Measurements from ENCODE around the gene TECPR2. TPM values are rescaled to one million over a fixed set of nuclear protein-coding genes. Genes with fewer than 3 reads are reported as not detected.

Gene TECPR2
- total RNA-seq, 3 donors from 2014 or later (not counting 1 experiment from before 2014, with no cell fraction given) = 10.8 to 18.6 (median 15.3) TPM

GRCh38 chr14:102318781-102319276, 43.9 kb upstream of the TECPR2 start:
- no peak for TF ChIP-seq CTCF (IDR thresholded peaks at IDR 0.05)
- no peaks in the 10 kb centered on the region for H3K9me3 ChIP-seq (ENCODE audit: control insufficient read depth, insufficient read depth, low read length)
- Mint-ChIP-seq H3K27me3 (ENCODE audit: low read depth in 2 of 2) (no peaks in the 10 kb centered on the region), H3K4me1 (peaks cover 54 to 61% of the 10 kb centered on the region in 2 donors), H3K4me3 (peak overlapping the region; percentile 97), H3K9me3 (no peaks in the 10 kb centered on the region), H3K36me3 (no peaks in the 10 kb centered on the region), H3K27ac (peak overlapping the region; percentile 98 to 99)
- intact Hi-C loops (cut with micrococcal nuclease) = loop anchor here (1.0 to 5.0 kb wide), 4 partner anchors 43 to 372 kb away; partner anchors contain the start of genes CINP, DYNC1H1 and TECPR2
- H3K27ac ChIP-seq (ENCODE audit: low read length) = peak overlapping the region; percentile 99
- no peaks in the 10 kb centered on the region for H3K27me3 ChIP-seq (ENCODE audit: control insufficient read depth, insufficient read depth, low read length)
- no peak for DNase-seq
- peak overlapping the region; percentile 92 for H3K4me3 ChIP-seq (ENCODE audit: low read length)
- H3K4me1 ChIP-seq (ENCODE audit: control insufficient read depth, insufficient read depth, low read length) = peaks cover 49% of the 10 kb centered on the region
- ATAC-seq = no peak
- WGBS (ENCODE audit: insufficient coverage) = 90% methylated on average over 10 of the region's 15 CpGs
- no peaks in the 10 kb centered on the region for H3K36me3 ChIP-seq (ENCODE audit: control insufficient read depth, insufficient read depth, low read length)

GRCh38 chr14:102319351-102320032, 43.2 kb upstream of the TECPR2 start, which contains the start of gene ZNF839:
TSS of gene ZNF839 (plus strand) at chr14:102319746. CDS start at chr14:102319766, 20 bp downstream.
- H3K4me3 ChIP-seq (ENCODE audit: low read length) = peak within 1 kb of the TSS; percentile 92
- H3K4me1 Mint-ChIP-seq = peaks cover 47 to 54% of the 10 kb centered on the region in 2 donors
- ATAC-seq = peak; percentile 68 to 82 (median 75)
- H3K36me3 ChIP-seq (ENCODE audit: control insufficient read depth, insufficient read depth, low read length) = no peaks in the 10 kb centered on the region
- no peaks in the 10 kb centered on the region for H3K9me3 ChIP-seq (ENCODE audit: control insufficient read depth, insufficient read depth, low read length)
- TF ChIP-seq CTCF (IDR thresholded peaks at IDR 0.05) = no peak
- no peaks in the 10 kb centered on the region for H3K36me3 Mint-ChIP-seq
- peaks cover 44% of the 10 kb centered on the region for H3K4me1 ChIP-seq (ENCODE audit: control insufficient read depth, insufficient read depth, low read length)
- peak within 1 kb of the TSS; percentile 97 for H3K4me3 Mint-ChIP-seq
- H3K27ac ChIP-seq (ENCODE audit: low read length) = peak within 1 kb of the TSS; percentile 99
- H3K27me3 Mint-ChIP-seq (ENCODE audit: low read depth in 2 of 2) = no peaks in the 10 kb centered on the region
- intact Hi-C loops (cut with micrococcal nuclease) = loop anchor here (1.0 to 5.0 kb wide), 4 partner anchors 43 to 372 kb away; partner anchors contain the start of genes CINP, DYNC1H1 and TECPR2
- peak within 1 kb of the TSS; percentile 98 to 99 for H3K27ac Mint-ChIP-seq
- H3K27me3 ChIP-seq (ENCODE audit: control insufficient read depth, insufficient read depth, low read length) = no peaks in the 10 kb centered on the region
- WGBS (ENCODE audit: insufficient coverage) = under 1% methylated on average over 71 of the region's 71 CpGs
- no peaks in the 10 kb centered on the region for H3K9me3 Mint-ChIP-seq
- peak; percentile 89 to 95 for DNase-seq

GRCh38 chr14:102320033-102320660, 42.6 kb upstream of the TECPR2 start:
- peak overlapping the region; percentile 98 to 99 for H3K27ac Mint-ChIP-seq
- 5% methylated on average over 30 of the region's 30 CpGs for WGBS (ENCODE audit: insufficient coverage)
- Histone ChIP-seq H3K4me1 (ENCODE audit: control insufficient read depth, insufficient read depth, low read length) (peaks cover 40% of the 10 kb centered on the region), H3K4me3 (ENCODE audit: low read length) (peak overlapping the region; percentile 47), H3K9me3 (ENCODE audit: control insufficient read depth, insufficient read depth, low read length) (no peaks in the 10 kb centered on the region), H3K27me3 (ENCODE audit: control insufficient read depth, insufficient read depth, low read length) (no peaks in the 10 kb centered on the region), H3K27ac (ENCODE audit: low read length) (peak overlapping the region; percentile 86), H3K36me3 (ENCODE audit: control insufficient read depth, insufficient read depth, low read length) (no peaks in the 10 kb centered on the region)
- TF ChIP-seq CTCF (IDR thresholded peaks at IDR 0.05) = no peak
- intact Hi-C loops (cut with micrococcal nuclease) = no loop called here
- H3K9me3 Mint-ChIP-seq = no peaks in the 10 kb centered on the region
- ATAC-seq (peak; percentile 32 to 60 (median 41)), DNase-seq (peak in 1 of 2 donors; percentile 74)
- H3K36me3 Mint-ChIP-seq = no peaks in the 10 kb centered on the region
- H3K4me3 Mint-ChIP-seq = peak overlapping the region; percentile 85
- H3K4me1 Mint-ChIP-seq = peaks cover 45 to 48% of the 10 kb centered on the region in 2 donors
- no peaks in the 10 kb centered on the region for H3K27me3 Mint-ChIP-seq (ENCODE audit: low read depth in 2 of 2)

All from natural killer cell (primary cell).